Liver (tissue), 9 donors: Measurements from ENCODE around the gene ARHGAP33. TPM values are rescaled to one million over a fixed set of nuclear protein-coding genes. Genes with fewer than 3 reads are reported as not detected.

ENCODE experiments used
- DNase-seq: peaks from one replicate; pipeline ENCODE4 v3.0.0-alpha.2; 2017; ENCODE audit warnings: low spot score
- H3K27ac ChIP-seq, 2 donors: one replicate each; pipeline ENCODE4 v1.7.0; 2013; ENCODE audit warnings: inconsistent platforms in 2 of 2, low read length in 2 of 2, control low read depth in 1 of 2, low read depth in 1 of 2, mild to moderate bottlenecking in 1 of 2
- H3K27me3 ChIP-seq, 4 donors: one replicate each; pipeline versions ENCODE4 v1.6.1 to v1.7.0; 2013; ENCODE audit warnings: low read length in 3 of 4, inconsistent platforms in 1 of 4, mild to moderate bottlenecking in 1 of 4, moderate library complexity in 1 of 4; ENCODE audit not compliant: control insufficient read depth in 4 of 4, insufficient read depth in 4 of 4
- H3K36me3 ChIP-seq, 4 donors: one replicate each; pipeline versions ENCODE4 v1.6.1 to v1.7.0; 2013; ENCODE audit warnings: low read length in 3 of 4, mild to moderate bottlenecking in 3 of 4, low read depth in 1 of 4, moderate library complexity in 1 of 4; ENCODE audit not compliant: control insufficient read depth in 4 of 4, insufficient read depth in 3 of 4
- H3K4me1 ChIP-seq, 4 donors: one replicate each; pipeline versions ENCODE4 v1.6.1 to v1.7.0; 2013; ENCODE audit warnings: low read length in 3 of 4, mild to moderate bottlenecking in 3 of 4, moderate library complexity in 1 of 4; ENCODE audit not compliant: control insufficient read depth in 4 of 4, insufficient read depth in 4 of 4
- H3K4me3 ChIP-seq, 3 donors: one replicate each; pipeline versions ENCODE4 v1.6.1 to v1.7.0; 2013; ENCODE audit warnings: low read length in 3 of 3, control low read depth in 1 of 3, low read depth in 1 of 3, mild to moderate bottlenecking in 1 of 3
- H3K9ac ChIP-seq, 2 donors: one replicate each; pipeline ENCODE4 v1.7.0; 2013; ENCODE audit warnings: low read length in 2 of 2, mild to moderate bottlenecking in 2 of 2, moderate library complexity in 2 of 2, control low read depth in 1 of 2, low read depth in 1 of 2
- H3K9me3 ChIP-seq, 4 donors: one replicate each; pipeline versions ENCODE4 v1.6.1 to v1.7.0; 2013; ENCODE audit warnings: low read length in 3 of 4; ENCODE audit not compliant: control insufficient read depth in 4 of 4
- ATF3 ChIP-seq: IDR thresholded peaks from 2 replicates; pipeline ENCODE4 v1.6.1; 2016; ENCODE audit warnings: antibody characterized with exemption
- CTCF ChIP-seq: fragments of 150-350 bp; IDR thresholded peaks from 2 replicates; pipeline ENCODE4 v1.5.1; 2017; ENCODE audit warnings: improper control_type of control experiment, low read depth, low read length; ENCODE audit not compliant: missing input control
- EGR1 ChIP-seq, 2 donors: IDR thresholded peaks; 2 replicates each; pipeline ENCODE4 v1.6.1; 2016 to 2018; ENCODE audit warnings: antibody characterized with exemption in 2 of 2, low read depth in 2 of 2
- FOXA1 ChIP-seq: IDR thresholded peaks from 2 replicates; pipeline ENCODE4 v1.6.1; 2016; ENCODE audit warnings: antibody characterized with exemption
- FOXA2 ChIP-seq: IDR thresholded peaks from 2 replicates; pipeline ENCODE4 v1.6.1; 2016; ENCODE audit warnings: antibody characterized with exemption
- GABPA ChIP-seq, 2 donors: IDR thresholded peaks in 1 of 2; conservative IDR thresholded peaks in 1 of 2; 2 replicates each; pipeline ENCODE4 v1.6.1; 2016; ENCODE audit warnings: antibody characterized with exemption in 2 of 2, mild to moderate bottlenecking in 1 of 2, moderate library complexity in 1 of 2
- HNF4A ChIP-seq, 2 donors: conservative IDR thresholded peaks; 2 replicates each; pipeline ENCODE4 v1.6.1; 2016; ENCODE audit warnings: antibody characterized with exemption in 2 of 2, mild to moderate bottlenecking in 2 of 2
- HNF4G ChIP-seq: IDR thresholded peaks from 2 replicates; pipeline ENCODE4 v1.6.1; 2016; ENCODE audit warnings: antibody characterized with exemption
- JUND ChIP-seq, 2 donors: IDR thresholded peaks; 2 replicates each; pipeline ENCODE4 v1.6.1; 2016; ENCODE audit warnings: antibody characterized with exemption in 2 of 2
- MAX ChIP-seq: IDR thresholded peaks from 2 replicates; pipeline ENCODE4 v1.6.1; 2016; ENCODE audit warnings: antibody characterized with exemption
- NR2F2 ChIP-seq: IDR thresholded peaks from 2 replicates; pipeline ENCODE4 v1.6.1; 2016; ENCODE audit warnings: antibody characterized with exemption
- RAD21 ChIP-seq, 2 donors: IDR thresholded peaks; 2 replicates each; pipeline ENCODE4 v1.6.1; 2016; ENCODE audit warnings: antibody characterized with exemption in 2 of 2, mild to moderate bottlenecking in 2 of 2
- REST ChIP-seq: IDR thresholded peaks from 2 replicates; pipeline ENCODE4 v1.6.1; 2016; ENCODE audit warnings: antibody characterized with exemption, mild to moderate bottlenecking
- RXRA ChIP-seq, 2 donors: IDR thresholded peaks; 2 replicates each; pipeline ENCODE4 v1.6.1; 2017 to 2018; ENCODE audit warnings: antibody characterized with exemption in 2 of 2, mild to moderate bottlenecking in 1 of 2
- SP1 ChIP-seq: IDR thresholded peaks from 2 replicates; pipeline ENCODE4 v1.6.1; 2018; ENCODE audit warnings: antibody characterized with exemption, mild to moderate bottlenecking
- TAF1 ChIP-seq: conservative IDR thresholded peaks from 2 replicates; pipeline ENCODE4 v1.6.1; 2016; ENCODE audit warnings: antibody characterized with exemption, mild to moderate bottlenecking
- YY1 ChIP-seq: IDR thresholded peaks from 2 replicates; pipeline ENCODE4 v1.6.1; 2016; ENCODE audit warnings: antibody characterized with exemption, mild to moderate bottlenecking
- ZBTB33 ChIP-seq: IDR thresholded peaks from 2 replicates; pipeline ENCODE4 v1.6.1; 2016; ENCODE audit warnings: antibody characterized with exemption
- WGBS: extraction: QIAGEN DNeasy Blood & Tissue Kit; methylation state at CpG from one replicate; pipeline ENCODE4 v1.1.7; 2013; 5-methylcytosine and 5-hydroxymethylcytosine counted together
- polyA plus RNA-seq, 2 donors: library from polyadenylated mRNA; stranded (reverse) in 1 of 2; unstranded in 1 of 2; fragments of 200-250 nt in 1 of 2; fragments of >200 nt in 1 of 2; fragmentation: Nextera tagmentation in 1 of 2; extraction: Ambion mirVana in 1 of 2; gene quantifications; one replicate each; pipeline versions ENCODE4 v1.2.1 to v1.2.3, GENCODE V29; 2013 to 2015
- total RNA-seq, 2 donors: library from RNA; depleted of rRNA; stranded (reverse); fragments of >200 nt; gene quantifications; one replicate each; pipeline ENCODE4 v1.2.3, GENCODE V29; 2014
- donor health status: healthy.
- donor health status: healthy.
- donor health status: healthy.
- donor health status: healthy.
- donor health status: healthy.

ARHGAP33 gene
- total and polyA plus RNA-seq, 4 donors = 0.85 to 10.1 (median 1.8) TPM

GRCh38 chr19:35756377-35757230 lies 18.8 kb upstream of the ARHGAP33 start, which contains the start of gene HSPB6:
TSS of gene HSPB6 (minus strand) at chr19:35757029. CDS start at chr19:35757008, 21 bp downstream.
- Histone ChIP-seq H3K4me3 (peak within 1 kb of the TSS; percentile 42 to 48 (median 42)), H3K9ac (no peak within 1 kb of the TSS), H3K9me3 (no peaks in the 10 kb centered on the region), H3K27me3 (no peaks in the 10 kb centered on the region), H3K36me3 (peaks cover 0 to 20% (median 10%) of the 10 kb centered on the region in 4 donors), H3K4me1 (peaks cover 14 to 19% (median 18%) of the 10 kb centered on the region in 4 donors), H3K27ac (peak within 1 kb of the TSS; percentile 91 to 95)
- TF ChIP-seq JUND (IDR thresholded peaks at IDR 0.05) (no peak), REST (no peak), CTCF (no peak), ATF3 (no peak), TAF1 (no peak), MAX (no peak), NR2F2 (no peak), FOXA2 (no peak), HNF4G (no peak), GABPA (IDR thresholded peaks at IDR 0.05 in 1 of 2, conservative IDR thresholded peaks at IDR 0.05 in 1 of 2) (no peak), SP1 (no peak), FOXA1 (no peak), ZBTB33 (no peak), RAD21 (IDR thresholded peaks at IDR 0.05) (no peak), YY1 (no peak), RXRA (IDR thresholded peaks at IDR 0.05) (no peak), EGR1 (IDR thresholded peaks at IDR 0.05; ENCODE audit: low read depth in 2 of 2) (no peak), HNF4A (conservative IDR thresholded peaks at IDR 0.05) (no peak)
- no peak for DNase-seq
- WGBS = 15% methylated on average over 52 of the region's 52 CpGs
